Tibial artery (tissue), 4 donors: ENCODE measurements around the gene ZNF511.
"Not testable (repeated sequence)": the region's sequence is repeated elsewhere in the genome, so short reads cannot be mapped to it uniquely, and the experiment has no call there.

ENCODE experiments used
- DNase-seq, 2 donors: peaks; one replicate each; pipeline ENCODE4 v3.0.0-alpha.2; 2019
- H3K27ac ChIP-seq, 2 donors: fragments of 200-600 bp; sonication (generic) in 1 of 2; 1 replicate in 1 of 2; 2 replicates in 1 of 2; pipeline ENCODE4 v1.5.1; 2018 to 2019; ENCODE audit warnings: mild to moderate bottlenecking in 1 of 2
- H3K27me3 ChIP-seq, 2 donors: fragments of 200-600 bp; sonication (generic) in 1 of 2; one replicate each; pipeline versions ENCODE4 v1.5.1 to v1.6.0; 2016 to 2019
- H3K36me3 ChIP-seq, 3 donors: fragments of 200-600 bp; sonication (generic) in 2 of 3; one replicate each; pipeline ENCODE4 v1.5.1; 2016 to 2019; ENCODE audit warnings: mild to moderate bottlenecking in 2 of 3
- H3K4me1 ChIP-seq, 4 donors: fragments of 200-600 bp; sonication (generic) in 2 of 4; 1 replicate in 3 of 4; 2 replicates in 1 of 4; pipeline ENCODE4 v1.5.1; 2016 to 2019
- H3K4me3 ChIP-seq, 2 donors: fragments of 200-600 bp; sonication (generic) in 1 of 2; 1 replicate in 1 of 2; 2 replicates in 1 of 2; pipeline ENCODE4 v1.5.1; 2018 to 2019; ENCODE audit warnings: mild to moderate bottlenecking in 2 of 2
- H3K9me3 ChIP-seq, 3 donors: fragments of 200-600 bp; sonication (generic) in 1 of 3; one replicate each; pipeline ENCODE4 v1.5.1; 2016 to 2019
- CTCF ChIP-seq, 2 experiments: fragments of 200-600 bp in 1 of 2; fragments of 450-650 bp in 1 of 2; IDR thresholded peaks; one replicate each; pipeline ENCODE4 v1.5.1; 2017 to 2019; ENCODE audit warnings: antibody characterized with exemption in 2 of 2, mild to moderate bottlenecking in 1 of 2, moderate library complexity in 1 of 2
- intact Hi-C: fragments of 100-400 bp; cut with DNase I; formaldehyde crosslinking; loops from one replicate; pipeline ENCODE4 v1.15.0; 2023; ENCODE audit warnings: low total_unique reads

Gene ZNF511

GRCh38 chr10:133263674-133264073 is 45.0 kb upstream of the ZNF511 start:
- Histone ChIP-seq H3K9me3 (no peaks in the 10 kb centered on the region), H3K36me3 (no peaks in the 10 kb centered on the region), H3K4me3 (no peak overlapping the region), H3K27me3 (no peaks in the 10 kb centered on the region), H3K27ac (no peak overlapping the region), H3K4me1 (peaks cover 0 to 35% (median 30%) of the 10 kb centered on the region in 4 donors)
- intact Hi-C loops: loop anchor here (2.0 to 5.0 kb wide), 2 partner anchors 43 to 114 kb away; partner anchors contain the start of gene PAOX
- no peak for TF ChIP-seq CTCF (IDR thresholded peaks at IDR 0.05)
- no peak for DNase-seq

GRCh38 chr10:133264461-133264860 is 44.3 kb upstream of the ZNF511 start:
- no peak overlapping the region for H3K27ac ChIP-seq
- intact Hi-C loops: loop anchor here (5.0 kb wide), 1 partner anchor 113 kb away; the partner anchor contains the start of gene PAOX

GRCh38 chr10:133265052-133265451 is 43.7 kb upstream of the ZNF511 start:
- H3K36me3 ChIP-seq, H3K27me3 ChIP-seq, H3K27ac ChIP-seq, intact Hi-C loops, H3K9me3 ChIP-seq, DNase-seq, H3K4me3 ChIP-seq: not testable (repeated sequence)
- H3K4me1 ChIP-seq: peaks cover 0 to 21% (median 18%) of the 10 kb centered on the region in 4 donors

More at GRCh38 chr10:133264461-133264860, 44.3 kb upstream of the ZNF511 start:
- TF ChIP-seq CTCF (IDR thresholded peaks at IDR 0.05): no peak
- Histone ChIP-seq H3K4me1 (peaks cover 0 to 27% (median 23%) of the 10 kb centered on the region in 4 donors), H3K27me3 (no peaks in the 10 kb centered on the region), H3K9me3 (no peaks in the 10 kb centered on the region), H3K4me3 (no peak overlapping the region), H3K36me3 (no peaks in the 10 kb centered on the region)
- no peak for DNase-seq

GRCh38 chr10:133266056-133266795 is 42.5 kb upstream of the ZNF511 start:
- Histone ChIP-seq H3K27me3 (no peaks in the 10 kb centered on the region), H3K27ac (no peak overlapping the region), H3K9me3 (no peaks in the 10 kb centered on the region), H3K4me1 (peaks cover 0 to 10% (median 9%) of the 10 kb centered on the region in 4 donors), H3K36me3 (peaks cover 0 to 12% (median 5%) of the 10 kb centered on the region in 3 donors), H3K4me3 (no peak overlapping the region)
- intact Hi-C loops: no loop called here
- DNase-seq: no peak
- TF ChIP-seq CTCF (IDR thresholded peaks at IDR 0.05): no peak

- H3K9me3 ChIP-seq: no peaks in the 10 kb centered on the region
These were observed 41.4 kb upstream of the ZNF511 start for GRCh38 chr10:133267293-133267692.

More at GRCh38 chr10:133267293-133267692, 41.4 kb upstream of the ZNF511 start:
- H3K27me3 ChIP-seq: no peaks in the 10 kb centered on the region
- peaks cover 0 to 20% (median 5%) of the 10 kb centered on the region in 3 donors for H3K36me3 ChIP-seq
- H3K4me3 ChIP-seq: no peak overlapping the region
- H3K27ac ChIP-seq: no peak overlapping the region
- no peak for TF ChIP-seq CTCF (IDR thresholded peaks at IDR 0.05)
- H3K4me1 ChIP-seq: peaks cover 0 to 6% (median 5%) of the 10 kb centered on the region in 4 donors
- intact Hi-C loops: no loop called here
- no peak for DNase-seq
